MM.1S (cell line): ENCODE results near the gene CD226.
"Not testable (repeated sequence)": the region's sequence is repeated elsewhere in the genome, so short reads cannot be mapped to it uniquely, and the experiment has no call there.

Experiments
- DNase-seq: peaks from one replicate; pipeline ENCODE4 v3.0.0-alpha.2; 2015
- H2AFZ ChIP-seq: fragments of 300-600 bp; sonication (generic); 2 replicates; pipeline ENCODE4 v1.6.0; 2016; ENCODE audit warnings: antibody characterized with exemption, low read length
- H3F3A ChIP-seq: fragments of 300-600 bp; sonication (generic); 2 replicates; pipeline ENCODE4 v1.6.1; 2016; ENCODE audit warnings: mild to moderate bottlenecking, antibody characterized with exemption, low read length, moderate library complexity, mixed read lengths; ENCODE audit not compliant: insufficient read depth
- H3K27ac ChIP-seq: fragments of 300-600 bp; sonication (generic); 2 replicates; pipeline ENCODE4 v1.5.1; 2016; ENCODE audit warnings: mild to moderate bottlenecking, low read length
- H3K27me3 ChIP-seq: fragments of 300-600 bp; sonication (generic); replicated peaks from 2 replicates; pipeline ENCODE4 v1.6.0; 2016; ENCODE audit warnings: low read length; ENCODE audit not compliant: insufficient read depth
- H3K36me3 ChIP-seq: fragments of 300-600 bp; sonication (generic); replicated peaks from 2 replicates; pipeline ENCODE4 v1.6.1; 2016; ENCODE audit warnings: mild to moderate bottlenecking, low read length, mixed read lengths; ENCODE audit not compliant: insufficient read depth
- H3K4me1 ChIP-seq: fragments of 300-600 bp; sonication (generic); 2 replicates; pipeline ENCODE4 v1.6.1; 2016; ENCODE audit warnings: low read length, mixed read lengths
- H3K4me2 ChIP-seq: fragments of 300-600 bp; sonication (generic); 2 replicates; pipeline ENCODE4 v1.6.0; 2016; ENCODE audit warnings: low read depth, low read length
- H3K4me3 ChIP-seq: fragments of 300-600 bp; sonication (generic); 2 replicates; pipeline ENCODE4 v1.5.1; 2016; ENCODE audit warnings: low read length, mixed read lengths
- H3K79me2 ChIP-seq: fragments of 300-600 bp; sonication (generic); 2 replicates; pipeline ENCODE4 v1.6.1; 2016; ENCODE audit warnings: mixed run types, low read length, mixed read lengths
- H3K9ac ChIP-seq: fragments of 300-600 bp; sonication (generic); 2 replicates; pipeline ENCODE4 v1.6.1; 2016; ENCODE audit warnings: low read length, mixed read lengths
- H3K9me2 ChIP-seq: fragments of 300-600 bp; sonication (generic); replicated peaks from 2 replicates; pipeline ENCODE4 v1.6.1; 2016; ENCODE audit warnings: mild to moderate bottlenecking, low read length, mixed read lengths; ENCODE audit not compliant: insufficient read depth
- H3K9me3 ChIP-seq: fragments of 300-600 bp; sonication (generic); replicated peaks from 2 replicates; pipeline ENCODE4 v1.6.1; 2016; ENCODE audit warnings: mild to moderate bottlenecking, low read length, mixed read lengths; ENCODE audit not compliant: insufficient read depth
- H4K20me1 ChIP-seq: fragments of 300-600 bp; sonication (generic); 2 replicates; pipeline ENCODE4 v1.6.1; 2016; ENCODE audit warnings: mild to moderate bottlenecking, low read length, moderate library complexity, mixed read lengths; ENCODE audit not compliant: insufficient read depth
- EZH2 ChIP-seq: fragments of 300-600 bp; sonication (generic); optimal IDR thresholded peaks from 2 replicates; pipeline ENCODE3; 2017; ENCODE audit warnings: low read depth, mild to moderate bottlenecking, antibody characterized with exemption, low read length, mixed read lengths
- EZH2phosphoT487 ChIP-seq: fragments of 300-600 bp; sonication (generic); IDR thresholded peaks from 2 replicates; pipeline ENCODE4 v1.6.1; 2018; ENCODE audit warnings: antibody characterized with exemption, low read length
- TF ChIP-seq, protein P1 (sequence below): fragments of 300-600 bp; sonication (generic); IDR thresholded peaks from 2 replicates; pipeline ENCODE4 v1.5.1; 2016; ENCODE audit warnings: antibody characterized with exemption, low read length, mixed read lengths

CD226 gene

DNA sequence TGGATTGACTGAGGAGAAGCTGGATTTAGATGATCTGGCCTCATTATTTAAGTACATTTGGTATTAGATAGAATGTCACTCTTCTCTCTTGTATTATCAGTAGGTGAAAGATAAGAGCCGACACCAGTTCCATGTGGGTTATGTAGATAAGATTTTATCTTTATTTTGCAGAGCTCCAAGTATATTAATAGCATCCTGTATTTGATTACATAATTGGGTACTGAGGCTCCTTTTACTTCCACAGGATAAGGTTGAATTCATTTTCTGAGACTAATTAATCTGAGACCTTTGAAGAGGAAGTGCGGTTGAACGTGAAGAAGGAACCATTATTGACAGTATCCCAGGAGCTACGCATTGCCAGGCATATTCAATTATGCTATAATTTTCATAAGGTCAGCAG is 32.8 kb upstream of the CD226 start:
- no peak overlapping the region for H3K27ac ChIP-seq
- H3K4me2 ChIP-seq, result no peak overlapping the region
- no peaks in the 10 kb centered on the region for H3K79me2 ChIP-seq
- no peaks in the 10 kb centered on the region for H3F3A ChIP-seq
- H3K4me1 ChIP-seq, result no peaks in the 10 kb centered on the region
- no peaks in the 10 kb centered on the region for H3K9me3 ChIP-seq
- no peak for DNase-seq
- H3K9me2 ChIP-seq, result no peaks in the 10 kb centered on the region
- no peak overlapping the region for H3K9ac ChIP-seq
- H4K20me1 ChIP-seq, result no peaks in the 10 kb centered on the region
- no peak overlapping the region for H3K4me3 ChIP-seq
- no peaks in the 10 kb centered on the region for H3K36me3 ChIP-seq
- no peak overlapping the region for H2AFZ ChIP-seq
- TF ChIP-seq EZH2phosphoT487 (no peak), EZH2 (no peak)
- TF ChIP-seq, protein P1, sequence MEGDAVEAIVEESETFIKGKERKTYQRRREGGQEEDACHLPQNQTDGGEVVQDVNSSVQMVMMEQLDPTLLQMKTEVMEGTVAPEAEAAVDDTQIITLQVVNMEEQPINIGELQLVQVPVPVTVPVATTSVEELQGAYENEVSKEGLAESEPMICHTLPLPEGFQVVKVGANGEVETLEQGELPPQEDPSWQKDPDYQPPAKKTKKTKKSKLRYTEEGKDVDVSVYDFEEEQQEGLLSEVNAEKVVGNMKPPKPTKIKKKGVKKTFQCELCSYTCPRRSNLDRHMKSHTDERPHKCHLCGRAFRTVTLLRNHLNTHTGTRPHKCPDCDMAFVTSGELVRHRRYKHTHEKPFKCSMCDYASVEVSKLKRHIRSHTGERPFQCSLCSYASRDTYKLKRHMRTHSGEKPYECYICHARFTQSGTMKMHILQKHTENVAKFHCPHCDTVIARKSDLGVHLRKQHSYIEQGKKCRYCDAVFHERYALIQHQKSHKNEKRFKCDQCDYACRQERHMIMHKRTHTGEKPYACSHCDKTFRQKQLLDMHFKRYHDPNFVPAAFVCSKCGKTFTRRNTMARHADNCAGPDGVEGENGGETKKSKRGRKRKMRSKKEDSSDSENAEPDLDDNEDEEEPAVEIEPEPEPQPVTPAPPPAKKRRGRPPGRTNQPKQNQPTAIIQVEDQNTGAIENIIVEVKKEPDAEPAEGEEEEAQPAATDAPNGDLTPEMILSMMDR, result no peak
- no peaks in the 10 kb centered on the region for H3K27me3 ChIP-seq

DNA sequence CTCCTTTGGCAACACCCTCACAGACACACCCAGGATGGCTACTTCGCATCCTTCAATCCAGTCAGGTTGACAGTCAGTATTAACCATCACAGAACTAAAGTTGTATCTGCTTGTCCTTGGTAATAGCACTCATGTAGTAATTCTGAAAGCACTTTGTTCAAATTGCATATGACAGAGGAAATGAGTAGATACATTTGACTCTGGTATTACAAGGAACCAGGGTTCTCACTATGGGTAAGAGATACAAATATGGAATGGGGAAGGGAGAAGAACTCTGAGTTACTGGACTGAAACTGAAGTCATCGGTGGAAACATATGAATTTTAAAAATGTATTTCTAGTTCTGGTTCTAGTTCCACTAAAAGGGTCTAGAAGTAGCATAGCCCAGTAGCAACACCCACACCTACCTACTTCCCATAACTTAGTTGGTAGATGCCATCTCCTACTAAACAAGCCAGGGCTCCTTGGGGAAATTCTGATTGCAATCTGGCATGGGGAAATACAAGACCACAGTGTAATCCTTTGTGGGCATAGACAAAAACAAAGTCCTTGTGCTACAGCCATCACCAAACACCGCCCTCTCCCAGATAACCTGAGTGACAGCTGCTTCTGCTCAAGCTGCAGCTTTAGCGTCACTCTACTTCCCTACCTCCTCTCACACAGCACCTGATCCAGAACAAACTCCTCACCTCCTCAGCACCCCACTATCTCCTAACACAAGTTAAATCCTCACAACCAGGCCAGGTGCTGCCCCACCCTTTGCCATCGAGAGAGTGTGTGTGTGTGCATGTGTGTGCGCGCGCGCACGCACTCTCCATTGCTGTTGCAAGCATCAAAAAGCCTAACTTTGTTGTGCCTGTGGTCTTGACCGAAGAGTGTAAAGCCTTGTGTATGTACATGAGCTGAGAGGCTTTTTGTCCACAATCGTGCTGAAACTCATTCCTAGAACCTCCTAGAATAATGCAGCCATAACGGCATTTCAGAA is 31.4 kb upstream of the CD226 start:
- H3K79me2 ChIP-seq, result no peaks in the 10 kb centered on the region
- H2AFZ ChIP-seq, result no peak overlapping the region
- no peaks in the 10 kb centered on the region for H3K4me1 ChIP-seq
- no peak overlapping the region for H3K27ac ChIP-seq
- H3K36me3 ChIP-seq, result no peaks in the 10 kb centered on the region
- no peaks in the 10 kb centered on the region for H3K27me3 ChIP-seq
- H3F3A ChIP-seq, result no peaks in the 10 kb centered on the region
- no peak for TF ChIP-seq EZH2
- no peak for DNase-seq
- no peaks in the 10 kb centered on the region for H3K9me2 ChIP-seq
- H3K9me3 ChIP-seq, result no peaks in the 10 kb centered on the region
- H3K4me3 ChIP-seq, result no peak overlapping the region
- no peak overlapping the region for H3K4me2 ChIP-seq
- H3K9ac ChIP-seq, result no peak overlapping the region
- no peaks in the 10 kb centered on the region for H4K20me1 ChIP-seq

DNA sequence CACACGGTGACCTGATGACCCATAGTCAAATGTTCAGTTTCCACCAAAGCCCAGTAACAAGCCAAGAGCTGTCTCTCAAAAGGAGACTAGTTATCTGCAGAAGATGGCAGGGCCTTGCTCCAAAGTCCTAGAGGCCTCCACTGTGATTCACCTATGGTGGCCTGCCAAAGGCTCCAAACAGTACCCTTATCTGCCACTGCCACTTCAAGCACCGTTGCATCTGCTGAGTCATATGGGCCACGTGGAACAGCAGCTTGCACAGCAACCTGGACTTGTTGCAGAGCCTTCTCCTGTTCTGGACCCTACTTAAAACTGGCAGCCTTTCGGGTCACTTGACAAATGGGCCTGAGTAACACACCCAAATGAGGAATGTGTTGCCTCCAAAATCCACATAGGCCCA is 27.6 kb upstream of the CD226 start:
- not testable (repeated sequence) for H2AFZ ChIP-seq, H3F3A ChIP-seq, H3K27me3 ChIP-seq, H3K4me3 ChIP-seq, DNase-seq, H3K9me3 ChIP-seq, H3K4me2 ChIP-seq, H3K9me2 ChIP-seq, H3K4me1 ChIP-seq, H3K79me2 ChIP-seq, H3K36me3 ChIP-seq, H3K27ac ChIP-seq, H4K20me1 ChIP-seq, H3K9ac ChIP-seq

DNA sequence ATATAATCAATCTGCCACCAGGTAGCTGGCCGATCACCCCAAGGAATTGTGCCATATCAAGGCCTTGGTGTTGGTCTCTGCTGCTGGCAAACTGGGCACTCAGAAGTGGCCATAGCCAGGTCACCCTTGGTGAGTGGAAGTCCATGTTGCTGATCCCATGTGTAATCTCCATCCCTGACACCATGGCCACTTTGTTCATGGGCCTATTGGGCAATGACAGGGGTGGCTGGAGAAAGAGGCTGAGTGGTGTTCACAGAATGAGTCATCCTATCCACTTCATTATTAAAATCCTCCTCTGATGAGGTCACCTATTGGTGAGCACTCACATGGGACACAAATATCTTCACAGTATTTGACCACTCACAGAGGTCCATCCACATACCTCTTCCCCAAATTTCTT is 26.7 kb upstream of the CD226 start:
- H3K9me3 ChIP-seq, result no peaks in the 10 kb centered on the region
- no peaks in the 10 kb centered on the region for H3K36me3 ChIP-seq
- DNase-seq, result no peak
- H3K27me3 ChIP-seq, result no peaks in the 10 kb centered on the region
- H3K9ac ChIP-seq, result no peak overlapping the region
- no peaks in the 10 kb centered on the region for H4K20me1 ChIP-seq
- no peak overlapping the region for H3K4me2 ChIP-seq
- no peaks in the 10 kb centered on the region for H3K9me2 ChIP-seq
- H3K79me2 ChIP-seq, result no peaks in the 10 kb centered on the region
- H3K4me1 ChIP-seq, result no peaks in the 10 kb centered on the region
- no peak overlapping the region for H2AFZ ChIP-seq
- no peaks in the 10 kb centered on the region for H3F3A ChIP-seq
- H3K4me3 ChIP-seq, result no peak overlapping the region
- no peak overlapping the region for H3K27ac ChIP-seq
- TF ChIP-seq EZH2phosphoT487 (no peak), EZH2 (no peak)
- TF ChIP-seq, protein P1, result no peak
